Pons (tissue), 1 donor: ENCODE results near the gene KIF25.

Experiments used
- DNase-seq: peaks from one replicate; pipeline ENCODE4 v3.0.0-alpha.2; 2016; ENCODE audit warnings: low spot score

Gene KIF25

DNA sequence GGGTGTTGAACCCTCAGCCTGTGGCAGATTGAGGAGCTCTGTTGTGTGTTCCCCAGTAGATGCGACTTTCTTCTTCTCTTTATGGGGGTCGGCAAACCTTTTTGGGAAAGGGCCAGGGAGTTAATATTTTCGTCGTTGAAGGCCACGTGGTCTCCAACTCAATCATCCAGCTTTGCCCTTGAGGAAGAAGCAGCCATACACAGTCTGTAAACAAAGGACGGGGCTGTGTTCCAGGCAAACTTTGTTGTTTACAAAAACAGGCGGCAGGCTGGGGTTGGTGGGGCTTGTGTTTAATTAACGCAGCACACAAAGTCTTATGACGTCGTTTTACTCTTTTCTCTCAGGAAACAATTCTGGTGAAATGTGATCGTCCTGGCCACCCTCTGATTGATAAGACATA lies 20.2 kb downstream of the KIF25 start:
- peak; percentile 35 for DNase-seq

DNA sequence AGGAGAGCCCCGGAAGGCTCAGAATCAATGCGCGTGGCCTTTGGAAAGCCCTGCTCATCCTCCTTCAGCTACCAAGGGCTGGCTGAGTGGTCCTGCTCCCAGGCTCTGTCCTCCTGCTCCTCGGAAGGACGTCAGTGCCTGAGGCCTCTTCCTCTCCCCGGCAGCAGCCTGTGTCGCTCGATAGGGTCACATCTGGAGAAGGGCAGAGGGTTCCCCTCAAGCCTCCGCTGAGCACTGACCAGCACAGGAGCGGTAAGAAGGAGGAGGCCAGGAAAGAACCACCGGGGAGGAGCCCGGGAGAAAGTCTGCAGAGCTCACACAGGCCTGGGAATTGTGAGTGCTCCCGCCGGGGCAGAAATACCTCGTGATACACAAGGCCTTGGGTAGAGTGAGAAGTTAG lies 21.2 kb downstream of the KIF25 start:
- no peak for DNase-seq

- DNase-seq: no peak
These were observed 22.8 kb downstream of the KIF25 start for GRCh38 chr6:168020242-168020641.

- DNase-seq: no peak
These were observed 24.1 kb downstream of the KIF25 start for GRCh38 chr6:168021581-168021980.

DNA sequence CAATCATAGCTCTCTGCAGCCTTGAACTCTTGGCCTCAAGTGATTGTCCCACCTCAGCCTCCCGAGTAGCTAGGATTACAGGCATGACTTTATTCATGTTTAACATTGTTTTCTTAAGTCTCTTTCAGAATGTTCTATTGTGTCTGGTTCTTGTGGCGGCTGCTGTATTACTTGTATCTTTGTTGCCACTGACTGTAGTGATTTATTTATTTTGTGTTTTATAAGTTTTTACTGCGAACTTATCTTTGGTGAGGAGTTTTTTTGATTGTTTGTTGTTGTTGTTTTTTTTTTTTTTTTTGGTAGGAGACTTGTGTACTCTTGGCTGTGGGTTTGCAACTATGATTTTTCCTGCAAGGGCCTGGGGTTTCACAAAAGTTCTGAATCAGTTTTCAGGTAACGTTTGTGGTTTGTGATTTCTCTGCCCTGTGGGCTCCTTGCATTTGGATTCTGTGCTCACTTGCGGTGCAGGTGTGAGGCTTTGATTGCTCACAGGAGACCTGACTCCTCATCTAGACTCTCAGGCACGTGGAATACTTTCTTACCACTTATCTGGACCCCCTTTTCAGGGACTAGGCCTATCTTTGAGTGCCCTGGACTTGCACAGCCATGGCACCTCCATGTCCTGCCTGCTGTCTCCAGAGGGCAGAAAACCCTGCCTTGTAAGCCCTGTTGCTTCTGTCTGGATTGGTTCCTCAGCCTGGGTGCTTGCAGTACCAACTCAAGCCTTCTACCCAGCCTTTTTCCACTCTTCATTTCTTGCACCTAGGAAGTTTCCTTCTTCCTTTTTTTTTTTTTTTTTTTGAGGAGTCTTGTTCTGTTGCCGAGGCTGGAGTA lies 25.2 kb downstream of the KIF25 start:
- no peak for DNase-seq

GRCh38 chr6:168024951-168025510 lies 27.6 kb downstream of the KIF25 start:
- no peak for DNase-seq

DNA sequence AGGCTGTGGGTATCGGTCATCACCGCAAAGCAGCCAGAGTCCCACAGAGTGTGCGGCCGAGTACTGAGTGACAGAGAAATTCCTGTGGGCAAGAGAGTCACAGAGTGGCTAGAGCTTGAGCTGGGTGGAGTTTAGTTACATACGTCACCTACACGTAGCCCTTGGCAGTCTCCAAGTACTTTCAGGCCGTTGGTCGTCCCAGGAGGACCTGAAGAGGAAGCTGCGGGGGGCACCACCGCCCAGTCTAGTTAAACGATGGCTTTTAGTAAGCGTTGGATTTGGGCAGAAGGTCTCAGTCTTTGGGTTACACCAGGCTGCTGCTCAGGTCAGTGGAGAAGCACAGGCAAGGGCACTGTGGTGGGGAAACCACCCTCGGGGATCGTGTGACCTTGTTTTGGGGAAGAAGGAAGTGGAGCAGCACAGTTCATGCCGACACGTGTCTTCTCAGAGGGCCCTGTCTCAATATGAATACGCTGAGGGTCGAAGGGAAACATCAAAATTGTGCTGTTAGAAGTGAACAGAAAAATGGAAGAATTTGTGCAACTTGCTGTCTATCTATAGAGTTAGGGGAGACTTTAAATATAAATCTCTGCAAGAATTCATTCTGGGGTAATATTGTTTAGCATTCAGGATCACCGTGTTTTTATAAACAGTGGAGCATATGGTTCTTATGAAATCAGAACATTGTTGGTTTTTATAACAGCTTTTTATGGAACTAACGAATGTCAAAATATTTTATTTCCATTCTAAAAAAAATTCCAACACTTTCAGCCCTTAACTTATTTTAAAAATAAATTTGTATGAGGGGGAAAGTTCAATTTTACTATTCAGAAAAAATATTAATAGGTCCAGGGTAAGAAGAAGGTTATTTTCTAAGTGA lies 28.6 kb downstream of the KIF25 start:
- no peak for DNase-seq

DNA sequence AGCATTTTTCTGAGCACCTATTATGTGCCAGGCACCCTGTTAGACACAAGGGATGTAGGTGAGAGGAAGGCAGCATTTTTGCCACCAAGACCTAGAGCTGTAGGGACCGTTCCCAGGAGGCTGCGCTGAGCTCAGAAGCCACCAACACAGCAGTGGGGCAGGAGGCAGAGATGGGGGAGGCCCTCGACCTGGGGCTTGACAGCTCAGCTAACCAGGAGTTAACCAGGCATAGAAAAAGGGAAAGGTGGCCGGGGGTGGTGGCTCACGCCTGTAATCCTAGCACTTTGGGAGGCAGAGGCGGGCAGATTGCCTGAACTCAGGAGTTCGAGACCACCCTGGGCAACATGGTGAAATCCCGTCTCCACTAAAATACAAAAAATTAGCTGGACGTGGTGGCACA lies 29.5 kb downstream of the KIF25 start:
- DNase-seq: no peak

DNA sequence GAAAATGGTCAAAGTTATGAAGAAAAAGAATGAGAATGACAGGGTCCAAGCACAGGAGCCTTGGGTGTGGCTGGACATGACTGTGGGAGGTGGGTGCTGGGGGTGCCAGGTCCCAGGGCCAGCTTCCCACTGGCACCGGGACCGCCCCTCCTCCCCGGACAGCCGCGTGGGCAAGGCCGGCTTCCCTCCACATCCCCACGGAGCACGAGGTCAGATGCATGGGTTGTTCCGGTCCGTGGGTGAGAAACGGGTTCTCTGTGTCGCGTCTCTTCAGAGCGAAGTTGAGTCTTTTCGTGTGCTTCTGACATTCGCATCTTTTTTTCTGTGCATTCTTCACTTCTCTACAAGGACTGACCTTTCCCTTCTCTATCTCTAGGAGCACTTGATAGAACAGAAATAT lies 30.1 kb downstream of the KIF25 start:
- DNase-seq: no peak

- DNase-seq: no peak
These were observed 30.7 kb downstream of the KIF25 start for GRCh38 chr6:168028181-168028580.

DNA sequence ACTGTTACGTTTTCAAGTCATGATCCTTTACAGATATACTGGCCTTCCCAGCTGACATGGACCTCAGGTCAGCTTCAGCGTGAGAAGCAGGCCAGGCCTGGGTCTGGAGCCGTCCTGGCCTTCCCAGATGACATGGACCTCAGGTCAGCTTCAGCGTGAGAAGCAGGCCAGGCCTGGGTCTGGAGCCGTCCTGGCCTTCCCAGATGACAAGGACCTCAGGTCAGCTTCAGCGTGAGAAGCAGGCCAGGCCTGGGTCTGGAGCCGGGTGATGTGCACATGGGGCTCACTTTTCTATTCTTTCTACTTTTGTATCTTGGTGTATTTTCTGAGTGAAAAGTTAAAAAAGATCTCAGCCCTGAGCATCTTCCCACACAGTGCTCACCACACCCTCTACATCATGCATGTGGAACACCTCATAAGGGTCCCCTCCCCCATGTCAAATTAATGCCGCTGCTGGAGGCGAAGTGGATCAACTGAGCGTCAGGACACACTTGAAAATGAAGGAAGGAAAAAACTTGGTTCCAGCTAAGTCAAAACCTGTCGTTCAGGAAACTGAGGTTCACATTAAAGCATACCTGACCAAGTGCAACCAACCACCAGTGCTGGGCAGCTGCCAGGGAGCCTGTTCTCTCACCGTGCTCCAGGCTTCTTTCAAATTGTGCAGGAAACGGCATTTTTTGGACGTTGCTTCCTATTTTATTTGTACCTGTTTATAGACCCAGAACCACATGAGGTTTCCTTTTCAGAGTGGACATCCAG lies 32.2 kb downstream of the KIF25 start:
- DNase-seq: no peak

GRCh38 chr6:168030218-168030746 lies 32.8 kb downstream of the KIF25 start:
- DNase-seq: no peak

DNA sequence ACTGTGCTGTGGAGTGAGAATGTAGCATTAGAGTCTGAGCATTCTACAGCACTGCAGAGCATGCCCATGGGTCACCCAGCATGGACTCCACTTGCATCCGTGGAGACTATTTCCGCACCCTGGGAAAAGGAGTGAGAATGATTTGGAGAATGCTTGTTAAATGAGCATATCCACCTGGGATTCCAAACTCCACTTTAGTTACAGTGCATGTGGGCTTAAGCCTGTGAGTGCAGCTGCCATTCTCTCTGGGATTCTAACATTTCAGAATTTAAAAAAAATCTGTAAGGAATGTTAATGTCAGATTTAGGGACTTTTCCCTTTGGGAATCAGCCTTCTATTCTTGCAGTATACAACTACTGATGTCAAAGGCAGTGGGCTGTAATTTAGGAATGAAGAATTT lies 33.4 kb downstream of the KIF25 start:
- no peak for DNase-seq

- no peak for DNase-seq
These were observed 34.0 kb downstream of the KIF25 start for GRCh38 chr6:168031411-168031971.

DNA sequence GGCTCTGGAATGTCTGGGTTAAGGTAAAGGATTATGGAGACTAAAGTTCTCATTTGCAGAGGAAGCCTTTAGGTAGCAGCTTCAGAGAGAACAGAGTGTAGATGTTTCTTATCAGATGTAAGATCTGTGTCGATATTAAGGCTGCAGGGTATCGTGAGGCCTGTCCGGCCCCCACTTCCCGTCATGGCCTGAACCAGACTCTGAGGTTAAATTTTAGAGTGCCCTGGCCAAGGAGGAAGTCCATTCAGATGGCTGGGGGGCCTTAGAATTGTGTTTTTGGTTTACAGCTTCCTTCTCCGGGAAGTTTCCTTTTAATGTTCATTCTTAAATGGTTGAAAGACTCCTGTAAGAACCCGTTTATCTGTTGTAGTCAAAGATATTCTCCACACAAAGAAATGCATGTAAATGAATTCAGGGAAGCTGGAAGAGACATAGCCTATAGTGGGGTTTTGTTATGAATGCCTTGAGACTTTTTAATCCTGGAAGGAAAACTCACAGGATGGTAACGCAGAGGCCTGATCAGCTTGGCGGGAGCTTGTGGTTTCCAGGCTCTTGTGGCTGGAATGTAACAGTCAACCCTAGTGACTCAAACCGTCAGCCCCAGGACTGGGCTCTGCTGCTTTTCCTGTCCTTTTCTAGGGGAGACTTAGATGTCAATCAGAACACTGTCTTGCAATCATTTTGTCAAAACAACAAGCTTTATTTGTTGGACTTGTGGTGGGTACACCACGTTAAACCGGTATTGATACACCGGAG lies 34.7 kb downstream of the KIF25 start:
- peak; percentile 17 for DNase-seq

- DNase-seq: no peak
These were observed 36.3 kb downstream of the KIF25 start for GRCh38 chr6:168033791-168034190.

DNA sequence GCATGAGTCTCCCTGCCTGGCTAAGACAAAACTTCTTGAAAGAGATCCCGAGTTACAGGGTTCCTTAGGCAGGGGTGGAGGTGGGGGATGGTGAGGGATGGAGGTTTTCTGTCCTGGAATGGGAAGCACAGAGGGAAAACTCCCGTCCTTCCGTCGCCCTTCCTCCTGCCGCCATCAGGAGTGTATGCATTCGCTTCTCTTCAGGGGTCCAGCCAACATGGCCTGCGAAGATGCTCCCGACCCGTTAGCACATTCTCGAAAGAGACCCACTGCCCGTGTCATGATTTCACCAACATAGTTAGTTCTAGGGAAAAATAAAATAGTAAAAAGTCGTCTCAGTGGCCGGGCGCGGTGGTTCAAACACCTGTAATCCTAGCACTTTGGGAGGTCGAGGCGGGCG lies 37.1 kb downstream of the KIF25 start:
- no peak for DNase-seq

DNA sequence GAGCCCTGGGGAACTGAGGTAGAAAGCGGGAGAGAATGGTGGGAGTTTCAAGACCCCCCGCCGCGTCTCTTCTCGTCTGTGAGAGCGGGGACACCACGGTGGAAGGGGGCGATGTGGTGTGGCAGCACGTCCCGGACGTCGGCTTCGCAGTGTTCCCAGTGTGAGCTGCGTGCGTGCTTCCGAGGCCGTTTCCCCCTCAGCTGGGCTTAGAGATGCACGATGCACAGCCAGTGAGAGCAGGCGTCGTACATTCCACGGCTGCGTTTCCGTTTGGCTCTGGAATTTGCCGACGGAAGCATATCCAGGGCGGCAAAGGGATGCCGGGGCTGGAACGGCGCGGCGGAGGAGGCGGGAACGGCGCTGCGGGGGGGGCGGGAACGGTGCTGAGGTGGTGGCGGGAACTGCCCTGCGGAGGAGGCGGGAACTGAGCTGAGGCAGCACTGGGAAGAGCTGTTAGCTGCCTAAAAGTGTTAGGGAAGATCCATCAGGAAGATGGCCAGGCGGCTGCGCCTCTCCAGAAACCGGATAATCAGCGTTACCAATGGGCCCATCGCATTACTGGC lies 37.7 kb downstream of the KIF25 start:
- DNase-seq: no peak

DNA sequence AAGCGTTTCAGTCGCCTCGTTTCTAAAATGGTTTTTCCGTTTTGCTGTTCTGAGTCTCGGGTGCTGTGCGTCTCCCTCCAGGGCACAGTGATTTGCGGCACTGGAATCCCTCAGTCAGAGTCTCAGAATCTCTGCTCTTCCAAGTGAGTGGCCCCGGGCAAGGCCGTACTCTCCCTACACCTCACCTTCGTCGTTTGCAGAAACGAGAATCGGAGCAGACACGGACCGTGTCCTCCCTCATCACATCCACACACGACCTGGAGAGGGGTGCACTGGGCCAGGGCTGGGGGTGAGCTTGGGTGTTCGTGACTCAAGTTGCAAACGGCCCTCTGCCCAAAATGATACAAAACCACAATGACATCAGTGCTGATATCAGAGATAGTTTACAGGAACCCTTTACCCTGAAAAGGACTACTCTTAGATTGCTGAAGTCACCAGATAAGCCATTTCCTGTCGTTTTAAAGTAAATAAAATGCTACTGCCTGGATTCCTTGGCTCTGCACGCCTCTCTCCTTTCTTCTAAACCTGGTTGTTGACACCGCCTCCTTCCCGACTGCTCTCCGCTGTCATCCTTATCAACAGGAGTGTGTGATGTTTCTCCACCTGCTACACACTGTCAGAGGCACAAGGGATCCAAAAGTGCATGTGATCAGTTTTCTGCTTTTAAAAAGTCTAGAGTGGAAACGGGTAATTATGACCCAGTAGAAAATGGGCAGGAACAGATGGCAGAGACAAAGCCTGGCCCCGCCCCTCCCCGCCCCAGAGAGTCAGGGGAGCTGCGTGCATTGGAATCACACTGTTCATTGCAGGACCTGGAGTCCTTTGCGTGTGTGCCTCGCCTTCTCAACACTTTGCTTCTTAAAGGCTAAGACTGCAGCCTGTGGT lies 38.4 kb downstream of the KIF25 start:
- peak; percentile 19 for DNase-seq
